Epithelial cell of proximal tubule (primary cell): ENCODE results near the gene POMGNT2. TPM values are rescaled to one million over a fixed set of nuclear protein-coding genes. Genes with fewer than 3 reads are reported as not detected.
"Not testable (repeated sequence)": the region's sequence is repeated elsewhere in the genome, so short reads cannot be mapped to it uniquely, and the experiment has no call there.

Experiments used
- DNase-seq: peaks from one replicate; pipeline ENCODE4 v3.0.0-alpha.2; 2011; ENCODE audit warnings: low read depth
- H3K4me3 ChIP-seq: 2 replicates; pipeline ENCODE4 v1.5.1; 2011; ENCODE audit warnings: low read depth, mild to moderate bottlenecking, low read length
- CTCF ChIP-seq: conservative IDR thresholded peaks from 2 replicates; pipeline ENCODE4 v1.5.1; 2012; ENCODE audit warnings: low read depth, mild to moderate bottlenecking, low read length
- total RNA-seq: library from RNA; depleted of rRNA; stranded (reverse); fragments of >200 nt; gene quantifications from 2 replicates; pipeline ENCODE4 v1.2.3, GENCODE V29; 2015

POMGNT2 gene
- total RNA-seq, 1 donor from 2014 or later = 16.1 TPM

GRCh38 chr3:43048470-43048869, 57.4 kb downstream of the POMGNT2 start:
- no peak overlapping the region for H3K4me3 ChIP-seq
- DNase-seq = no peak
- TF ChIP-seq CTCF = no peak

DNA sequence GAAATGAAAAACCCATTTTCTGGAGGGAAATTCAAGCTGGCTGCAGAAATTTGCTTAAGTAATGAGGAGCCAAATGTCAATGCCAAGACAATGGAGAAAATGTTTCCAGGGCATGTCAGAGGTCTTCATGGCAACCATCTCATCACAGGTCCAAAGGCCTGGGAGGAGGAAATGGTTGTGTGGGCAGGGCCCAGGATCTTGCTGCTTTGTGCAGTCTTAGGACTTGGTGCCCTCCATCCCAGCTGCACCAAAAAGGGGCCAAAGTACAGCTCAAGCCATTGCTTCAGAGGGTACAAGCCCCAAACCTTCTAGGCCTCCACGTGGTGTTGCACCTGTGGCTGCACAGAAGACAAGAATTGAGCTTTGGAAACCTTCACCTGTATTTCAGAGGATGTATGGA, 59.3 kb downstream of the POMGNT2 start:
- no peak for TF ChIP-seq CTCF
- no peak for DNase-seq

DNA sequence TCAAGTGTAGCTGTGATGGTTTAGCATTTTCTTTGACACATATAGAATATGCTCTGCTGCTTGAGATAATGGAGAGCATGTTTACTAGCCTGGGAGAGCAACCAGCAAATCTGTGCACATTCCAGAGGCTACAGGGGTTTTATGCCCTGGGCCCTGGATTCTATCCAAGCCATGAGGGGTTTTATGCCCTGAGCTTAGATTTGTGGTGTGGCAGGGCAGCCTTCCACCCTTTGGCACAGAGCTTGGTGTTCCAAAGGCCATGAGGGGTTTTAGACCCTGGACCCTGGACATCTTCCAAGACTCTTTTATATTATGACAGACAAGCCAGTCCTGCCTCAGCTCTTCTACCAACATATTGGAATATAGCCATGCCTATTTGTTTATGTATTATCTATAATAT, 60.8 kb downstream of the POMGNT2 start:
- H3K4me3 ChIP-seq, DNase-seq: not testable (repeated sequence)

More for the DNA sequence above, 59.3 kb downstream of the POMGNT2 start:
- H3K4me3 ChIP-seq = no peak overlapping the region

- TF ChIP-seq CTCF = no peak
- no peak for DNase-seq
- no peak overlapping the region for H3K4me3 ChIP-seq
Measured at GRCh38 chr3:43043793-43044192, 62.1 kb downstream of the POMGNT2 start.

GRCh38 chr3:43043071-43043766, 62.7 kb downstream of the POMGNT2 start:
- no peak for TF ChIP-seq CTCF
- H3K4me3 ChIP-seq = no peak overlapping the region
- DNase-seq = no peak

DNA sequence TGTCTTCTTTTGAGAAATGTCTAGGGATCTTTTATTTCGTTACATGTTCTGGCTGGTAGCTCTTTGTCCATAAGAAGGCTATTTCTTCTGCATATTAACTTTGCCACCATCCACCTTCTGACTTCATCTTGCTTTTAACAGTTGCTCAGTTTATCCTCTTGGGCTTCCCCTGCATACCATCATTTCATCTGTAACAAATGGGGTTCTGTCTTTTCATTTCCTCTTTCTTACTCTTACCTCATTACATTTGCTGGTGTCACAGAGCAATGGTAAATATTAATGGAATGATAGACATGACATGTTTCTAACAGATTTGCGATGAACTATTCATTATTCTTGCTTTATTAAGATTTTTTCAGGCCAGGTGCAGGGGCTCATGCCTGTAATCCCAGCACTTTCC, 64.4 kb downstream of the POMGNT2 start:
- no peak for DNase-seq
- TF ChIP-seq CTCF = no peak
- no peak overlapping the region for H3K4me3 ChIP-seq

GRCh38 chr3:43038010-43038409, 67.9 kb downstream of the POMGNT2 start:
- no peak overlapping the region for H3K4me3 ChIP-seq
- TF ChIP-seq CTCF = no peak
- no peak for DNase-seq
